ENCODE measurements around the gene ZDHHC20. TPM values are rescaled to one million over a fixed set of nuclear protein-coding genes. Genes with fewer than 3 reads are reported as not detected.

Gene ZDHHC20
- total RNA-seq, 1 experiment from 2014 or later = 69.1 TPM

DNA sequence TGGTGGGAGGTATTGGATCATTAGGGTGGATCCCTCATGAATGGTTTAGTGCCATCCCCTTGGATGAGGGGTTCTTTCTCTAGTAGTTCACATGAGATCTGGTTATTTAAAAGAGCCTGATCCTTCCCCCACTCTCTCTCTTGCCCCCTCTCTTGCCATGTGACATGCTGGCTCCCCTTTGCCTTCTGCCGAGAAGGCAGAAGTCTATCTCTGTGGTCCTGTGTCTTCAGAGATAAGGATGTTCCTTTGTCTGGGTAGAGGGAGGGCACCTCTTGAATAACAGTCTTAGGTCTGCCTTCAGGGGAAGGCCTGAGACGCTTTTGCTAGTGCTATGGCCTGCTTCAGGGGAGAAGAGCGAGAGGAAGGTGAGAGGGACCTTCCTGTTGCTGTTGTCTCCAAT, 2.0 kb upstream of the ZDHHC20 start:
- Histone ChIP-seq H2BK5ac (ENCODE audit: insufficient read length, low read length) (no peak overlapping the region), H3K27ac (ENCODE audit: insufficient read length, low read depth, low read length) (no peak overlapping the region), H3K18ac (ENCODE audit: insufficient read length, low read depth, low read length) (no peak overlapping the region), H3K27me3 (ENCODE audit: insufficient read depth, low read length) (peaks cover 3% of the 10 kb centered on the region; the same call in 1 of the 2 replicates), H3K4ac (ENCODE audit: low read depth, low read length) (no peak overlapping the region), H3K23ac (ENCODE audit: insufficient read length, low read depth, low read length) (no peak overlapping the region), H4K91ac (ENCODE audit: insufficient read length, low read depth, low read length) (no peak overlapping the region), H3K9ac (ENCODE audit: extremely low read depth, insufficient read length, low read length) (no peak overlapping the region), H2BK20ac (ENCODE audit: low read depth, low read length, poor library complexity, severe bottlenecking) (no peak overlapping the region), H2BK120ac (ENCODE audit: low read depth, low read length, poor library complexity, severe bottlenecking) (no peak overlapping the region), H2AK5ac (ENCODE audit: insufficient read length, low read length) (no peak overlapping the region), H3K9me3 (ENCODE audit: control insufficient read depth, low read depth, low read length) (no peaks in the 10 kb centered on the region), H3K4me1 (ENCODE audit: insufficient read depth, low read length) (peaks cover 10% of the 10 kb centered on the region; the same call in 1 of the 2 replicates), H2BK12ac (ENCODE audit: insufficient read length, low read depth, low read length) (no peak overlapping the region), H3K4me2 (ENCODE audit: insufficient read depth, insufficient read length, low read length) (no peak overlapping the region), H4K20me1 (ENCODE audit: control insufficient read depth, insufficient read depth, insufficient read length) (no peaks in the 10 kb centered on the region), H3T11ph (ENCODE audit: low read length) (no peak overlapping the region), H2AFZ (ENCODE audit: low read length) (no peak overlapping the region), H4K8ac (replicated peaks; ENCODE audit: insufficient read length, low read depth, low read length) (no peak overlapping the region), H3K14ac (ENCODE audit: insufficient read depth, low read length) (no peak overlapping the region), H3K79me1 (ENCODE audit: insufficient read depth, low read depth, low read length, poor library complexity, severe bottlenecking) (no peaks in the 10 kb centered on the region), H3K23me2 (ENCODE audit: insufficient read length, low read depth, low read length, poor library complexity, severe bottlenecking) (peaks cover 3% of the 10 kb centered on the region), H3K79me2 (ENCODE audit: insufficient read depth, low read length) (peaks cover 16% of the 10 kb centered on the region), H2BK15ac (ENCODE audit: low read depth, low read length) (no peak overlapping the region), H3K56ac (ENCODE audit: insufficient read length, low read depth, low read length) (no peak overlapping the region), H4K5ac (ENCODE audit: insufficient read length, low read depth, low read length) (no peak overlapping the region)
- H3K27ac Mint-ChIP-seq = no peak overlapping the region
- H3K9me3 Mint-ChIP-seq = no peaks in the 10 kb centered on the region; a peak in 1 of 5 replicates
- no peak overlapping the region; a peak in 1 of 5 replicates for H3K4me3 Mint-ChIP-seq
- no peak for DNase-seq
- no CpG with 5 or more reads among the region's 3 CpGs for WGBS (ENCODE audit: extremely low coverage, insufficient read length, low lambda C conversion rate)
- no peaks in the 10 kb centered on the region for H3K27me3 Mint-ChIP-seq (ENCODE audit: low read depth)
- H3K36me3 Mint-ChIP-seq (ENCODE audit: insufficient read depth in 1 of 3, low read depth in 3 of 3) = no peaks in the 10 kb centered on the region; a peak in 1 of 7 replicates
- no peak for TF ChIP-seq CTCF (conservative IDR thresholded peaks at IDR 0.05)
- peaks cover 30 to 43% of the 10 kb centered on the region in 2 experiments for H3K4me1 Mint-ChIP-seq
